Naive thymus-derived CD4-positive, alpha-beta T cell (primary cell): ENCODE measurements around the gene PCCA. TPM values are rescaled to one million over a fixed set of nuclear protein-coding genes. Genes with fewer than 3 reads are reported as not detected.

Experiments used
- ATAC-seq: fragments of 150-1000 bp; cut with Tn5 transposase; 2 replicates; pipeline ENCODE4 v1.10.0; 2021; ENCODE audit warnings: mild to moderate bottlenecking, moderate library complexity
- CTCF ChIA-PET: fragments of 350-600 bp; sonication (Branson Sonifier 250); formaldehyde crosslinking; loops from one replicate; lab custom pipeline; 2021; ENCODE audit warnings: antibody characterized with exemption; lab: Charles Lee
- POLR2A ChIA-PET: fragments of 350-600 bp; sonication (Branson Sonifier 250); formaldehyde crosslinking; loops from one replicate; lab custom pipeline; 2021; ENCODE audit warnings: antibody characterized with exemption, inconsistent platforms; lab: Charles Lee
- DNase-seq, 9 donors: peaks; one replicate each; pipeline versions ENCODE4 v3.0.0 to v3.0.0-alpha.2; 2020 to 2022; ENCODE audit warnings: mixed read lengths in 1 of 9
- H3K27ac ChIP-seq: one replicate; pipeline ENCODE4 v1.7.0; 2013; ENCODE audit warnings: mild to moderate bottlenecking, low read depth, low read length, moderate library complexity
- H3K27me3 ChIP-seq, 2 donors: one replicate each; pipeline ENCODE4 v1.7.0; 2013; ENCODE audit warnings: low read length in 2 of 2, mild to moderate bottlenecking in 2 of 2, moderate library complexity in 2 of 2; ENCODE audit not compliant: control insufficient read depth in 2 of 2, insufficient read depth in 2 of 2
- H3K36me3 ChIP-seq, 3 experiments: 1 replicate in 2 of 3; 2 replicates in 1 of 3; pipeline ENCODE4 v1.7.0; 2013; ENCODE audit warnings: low read length in 3 of 3, mild to moderate bottlenecking in 3 of 3, moderate library complexity in 1 of 3; ENCODE audit not compliant: insufficient read depth in 3 of 3, control insufficient read depth in 2 of 3
- H3K4me1 ChIP-seq, 2 donors: one replicate each; pipeline ENCODE4 v1.7.0; 2013; ENCODE audit warnings: low read length in 2 of 2, mild to moderate bottlenecking in 2 of 2, moderate library complexity in 1 of 2; ENCODE audit not compliant: control insufficient read depth in 2 of 2, insufficient read depth in 2 of 2
- H3K4me3 ChIP-seq: 2 replicates; pipeline ENCODE4 v1.7.0; 2013; ENCODE audit warnings: mild to moderate bottlenecking, low read length
- H3K9me3 ChIP-seq, 3 experiments: 1 replicate in 2 of 3; 2 replicates in 1 of 3; pipeline ENCODE4 v1.7.0; 2013; ENCODE audit warnings: low read length in 3 of 3; ENCODE audit not compliant: control insufficient read depth in 2 of 3
- H3K27ac Mint-ChIP-seq, 9 donors: one replicate each; pipeline ENCODE4 v1.8.0; 2020 to 2022; ENCODE audit warnings: mixed read lengths in 9 of 9, mild to moderate bottlenecking in 8 of 9, moderate library complexity in 5 of 9, inconsistent platforms in 2 of 9
- H3K27me3 Mint-ChIP-seq, 5 donors: one replicate each; pipeline ENCODE4 v1.8.0; 2021 to 2022; ENCODE audit warnings: mixed read lengths in 5 of 5, mild to moderate bottlenecking in 1 of 5
- H3K36me3 Mint-ChIP-seq, 5 donors: one replicate each; pipeline ENCODE4 v1.8.0; 2020 to 2022; ENCODE audit warnings: mixed read lengths in 5 of 5, mild to moderate bottlenecking in 3 of 5, inconsistent platforms in 1 of 5
- H3K4me1 Mint-ChIP-seq, 7 donors: one replicate each; pipeline ENCODE4 v1.8.0; 2020 to 2022; ENCODE audit warnings: mixed read lengths in 7 of 7, mild to moderate bottlenecking in 3 of 7, inconsistent platforms in 1 of 7
- H3K4me3 Mint-ChIP-seq, 10 donors: one replicate each; pipeline ENCODE4 v1.8.0; 2020 to 2022; ENCODE audit warnings: mild to moderate bottlenecking in 10 of 10, mixed read lengths in 10 of 10, moderate library complexity in 6 of 10, inconsistent platforms in 2 of 10
- H3K9me3 Mint-ChIP-seq, 11 donors: one replicate each; pipeline ENCODE4 v1.8.0; 2020 to 2022; ENCODE audit warnings: mixed read lengths in 11 of 11, mild to moderate bottlenecking in 4 of 11, inconsistent platforms in 1 of 11, moderate library complexity in 1 of 11
- intact Hi-C, 2 donors: fragments of 100-400 bp; cut with micrococcal nuclease; formaldehyde crosslinking; loops; one replicate each; pipeline ENCODE4 v1.15.1; 2023
- polyA plus RNA-seq, 2 donors: library from polyadenylated mRNA; unstranded; fragments of 300-500 nt; fragmentation: Illumina TruSeq; gene quantifications; one replicate each; pipeline ENCODE4 v1.2.3, GENCODE V29; 2021
- total RNA-seq, 6 experiments: library from RNA in 5 of 6; stranded (reverse) in 5 of 6; gene quantifications; 1 replicate in 5 of 6; 2 replicates in 1 of 6; pipeline ENCODE4 v1.2.3 and lab custom pipeline; 2021 to 2026

The PCCA gene
- total and polyA plus RNA-seq, 7 experiments from 2014 or later: 7.3 to 14.6 (median 11.3) TPM

DNA sequence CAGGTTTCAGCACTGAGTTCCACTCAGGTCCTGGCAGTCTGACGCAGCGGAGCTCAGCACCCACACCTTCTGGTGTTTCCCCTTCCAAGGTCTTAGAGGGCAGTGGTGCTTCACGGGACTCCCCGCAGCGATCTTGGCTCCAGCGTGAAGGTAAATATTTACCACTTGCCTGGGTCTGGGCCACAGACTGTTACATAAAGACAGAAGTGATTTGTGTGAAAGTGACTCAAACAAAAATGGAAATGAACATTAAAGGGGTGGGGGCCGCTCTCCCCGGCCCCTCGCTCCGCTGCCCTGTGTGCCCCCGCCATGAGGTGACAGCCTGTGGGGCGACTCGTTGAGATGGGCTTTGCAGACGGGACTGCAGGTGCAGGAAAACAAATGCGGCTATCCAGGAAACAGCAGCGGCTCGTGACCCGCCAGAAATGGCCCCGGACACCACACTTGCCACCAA lies 444.7 kb downstream of the PCCA start:
- Mint-ChIP-seq H3K4me3 (no peak overlapping the region), H3K27me3 (no peaks in the 10 kb centered on the region), H3K4me1 (peaks cover 1 to 24% (median 16%) of the 10 kb centered on the region in 7 donors), H3K9me3 (peaks cover 0 to 3% (median 0%) of the 10 kb centered on the region in 11 donors), H3K27ac (no peak overlapping the region), H3K36me3 (peaks cover 0 to 41% (median 4%) of the 10 kb centered on the region in 5 donors)
- Histone ChIP-seq H3K4me3 (no peak overlapping the region), H3K27me3 (no peaks in the 10 kb centered on the region), H3K9me3 (no peaks in the 10 kb centered on the region), H3K4me1 (peaks cover 0 to 20% of the 10 kb centered on the region in 2 donors), H3K36me3 (no peaks in the 10 kb centered on the region), H3K27ac (no peak overlapping the region)
- CTCF ChIA-PET: no interaction called here
- POLR2A ChIA-PET: no interaction called here
- intact Hi-C loops: no loop called here
- ATAC-seq: no peak
- no peak for DNase-seq

DNA sequence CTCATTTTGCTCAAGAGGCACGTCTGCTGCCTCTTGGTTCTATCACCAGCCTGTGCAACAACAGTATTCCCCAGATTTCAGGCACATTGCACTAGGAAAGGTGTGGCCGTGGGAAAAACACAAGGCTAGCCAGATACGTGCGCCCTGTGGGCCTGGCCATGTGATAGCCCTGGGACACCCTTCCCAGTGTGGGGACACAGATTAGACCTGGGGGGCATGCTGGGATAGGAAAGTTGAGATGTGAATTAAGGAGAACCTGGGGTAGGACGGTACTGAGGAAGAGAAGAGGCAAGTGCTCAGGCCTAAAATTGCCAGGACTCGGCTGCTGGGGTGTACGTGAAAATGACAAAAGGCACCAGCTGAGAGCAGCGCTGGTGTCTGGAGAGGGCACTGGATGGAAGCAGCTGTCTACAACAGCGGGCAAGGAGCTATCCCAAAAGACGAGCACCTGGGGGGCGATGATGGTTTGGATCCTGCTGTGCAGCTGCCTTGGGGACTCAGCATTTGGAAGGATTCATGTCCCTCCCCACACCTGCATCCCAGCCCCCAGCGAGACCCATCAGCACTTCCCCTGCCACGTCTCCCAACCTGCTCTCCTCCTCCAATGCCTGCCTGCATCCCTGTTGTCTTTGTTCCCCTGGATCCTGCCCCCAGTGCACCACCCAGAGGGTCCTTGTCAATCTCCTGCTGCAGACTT lies 445.4 kb downstream of the PCCA start:
- intact Hi-C loops: no loop called here
- peaks cover 0 to 34% (median 4%) of the 10 kb centered on the region in 5 donors for H3K36me3 Mint-ChIP-seq
- DNase-seq (no peak), ATAC-seq (no peak)
- H3K4me1 ChIP-seq: peaks cover 0 to 27% of the 10 kb centered on the region in 2 donors
- H3K9me3 Mint-ChIP-seq: peaks cover 0 to 3% (median 0%) of the 10 kb centered on the region in 11 donors
- no peaks in the 10 kb centered on the region for H3K36me3 ChIP-seq
- H3K27ac Mint-ChIP-seq: peak overlapping the region in 1 of 9 donors; percentile 65
- no peaks in the 10 kb centered on the region for H3K27me3 Mint-ChIP-seq
- no peak overlapping the region for H3K27ac ChIP-seq
- H3K4me3 ChIP-seq: no peak overlapping the region
- CTCF ChIA-PET: interaction anchor here (0.6 kb wide), 1 partner anchor 10 kb away, joined by 3 read pairs; no protein-coding TSS in a partner anchor
- POLR2A ChIA-PET: no interaction called here
- peaks cover 0 to 31% (median 22%) of the 10 kb centered on the region in 7 donors for H3K4me1 Mint-ChIP-seq
- no peak overlapping the region for H3K4me3 Mint-ChIP-seq
- H3K9me3 ChIP-seq: no peaks in the 10 kb centered on the region
- no peaks in the 10 kb centered on the region for H3K27me3 ChIP-seq

- Histone ChIP-seq H3K36me3 (no peaks in the 10 kb centered on the region), H3K4me1 (peaks cover 0 to 29% of the 10 kb centered on the region in 2 donors), H3K4me3 (no peak overlapping the region), H3K27me3 (no peaks in the 10 kb centered on the region), H3K9me3 (no peaks in the 10 kb centered on the region), H3K27ac (no peak overlapping the region)
- no peaks in the 10 kb centered on the region for H3K27me3 Mint-ChIP-seq
- no peak overlapping the region for H3K27ac Mint-ChIP-seq
- POLR2A ChIA-PET: no interaction called here
- no peak for ATAC-seq
- H3K4me3 Mint-ChIP-seq: no peak overlapping the region
- peaks cover 0 to 28% (median 4%) of the 10 kb centered on the region in 5 donors for H3K36me3 Mint-ChIP-seq
- DNase-seq: no peak
- CTCF ChIA-PET: interaction anchor here (0.6 kb wide), 1 partner anchor 10 kb away, joined by 3 read pairs; no protein-coding TSS in a partner anchor
- intact Hi-C loops: no loop called here
- H3K4me1 Mint-ChIP-seq: peaks cover 0 to 35% (median 25%) of the 10 kb centered on the region in 7 donors
- H3K9me3 Mint-ChIP-seq: peaks cover 0 to 3% (median 0%) of the 10 kb centered on the region in 11 donors
Observed at GRCh38 chr13:100534911-100535310, 446.0 kb downstream of the PCCA start.

DNA sequence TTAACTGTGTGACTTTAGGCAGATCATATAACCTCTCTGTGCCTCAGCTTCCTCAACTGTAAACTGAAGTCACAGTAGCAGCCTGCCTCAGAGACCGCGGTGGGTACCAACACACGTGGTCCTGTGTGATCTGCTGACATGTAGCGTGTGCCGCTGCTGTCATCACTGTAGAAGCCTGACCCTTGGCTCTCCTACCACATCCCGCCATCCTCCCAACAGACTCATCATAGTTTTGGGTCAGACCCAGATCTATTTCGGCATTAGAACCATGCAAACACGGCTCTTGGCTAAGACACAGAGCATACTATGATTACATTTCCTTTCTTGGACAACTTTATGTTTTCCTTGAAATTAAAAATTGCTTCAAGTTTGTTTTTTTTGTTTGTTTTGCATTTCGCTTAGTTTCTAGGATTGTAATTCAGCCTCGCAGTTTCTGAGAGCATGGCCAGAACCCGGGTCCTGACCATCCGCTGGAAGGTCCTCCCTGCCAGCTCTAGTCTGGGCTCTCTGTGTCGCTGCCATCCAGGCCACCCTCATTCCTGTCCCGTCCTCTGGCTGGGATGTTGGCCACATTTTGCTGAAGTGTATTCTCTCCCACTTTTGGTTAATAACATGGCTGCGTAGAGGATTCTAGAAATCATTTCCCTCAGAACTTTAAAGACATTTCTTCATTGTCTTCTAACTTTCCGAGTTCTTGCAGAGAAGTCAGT lies 446.7 kb downstream of the PCCA start:
- CTCF ChIA-PET: no interaction called here
- H3K4me3 Mint-ChIP-seq: no peak overlapping the region
- Histone ChIP-seq H3K4me3 (no peak overlapping the region), H3K27ac (no peak overlapping the region), H3K4me1 (peaks cover 0 to 29% of the 10 kb centered on the region in 2 donors), H3K9me3 (no peaks in the 10 kb centered on the region), H3K27me3 (no peaks in the 10 kb centered on the region), H3K36me3 (no peaks in the 10 kb centered on the region)
- H3K27me3 Mint-ChIP-seq: no peaks in the 10 kb centered on the region
- no peak for ATAC-seq
- peaks cover 1 to 24% (median 4%) of the 10 kb centered on the region in 5 donors for H3K36me3 Mint-ChIP-seq
- no peak overlapping the region for H3K27ac Mint-ChIP-seq
- POLR2A ChIA-PET: no interaction called here
- peaks cover 0 to 3% (median 0%) of the 10 kb centered on the region in 11 donors for H3K9me3 Mint-ChIP-seq
- intact Hi-C loops: no loop called here
- H3K4me1 Mint-ChIP-seq: peaks cover 0 to 42% (median 25%) of the 10 kb centered on the region in 7 donors
- DNase-seq: no peak

GRCh38 chr13:100536643-100537180 lies 447.8 kb downstream of the PCCA start:
- peaks cover 0 to 1% (median 0%) of the 10 kb centered on the region in 11 donors for H3K9me3 Mint-ChIP-seq
- H3K27me3 Mint-ChIP-seq: peaks cover 0 to under 1% (median 0%) of the 10 kb centered on the region in 5 donors
- H3K4me1 ChIP-seq: peaks cover 0 to 29% of the 10 kb centered on the region in 2 donors
- H3K9me3 ChIP-seq: no peaks in the 10 kb centered on the region
- H3K27ac Mint-ChIP-seq: peak overlapping the region in 4 of 9 donors; percentile 13 to 90 (median 64)
- DNase-seq (no peak), ATAC-seq (no peak)
- H3K4me3 Mint-ChIP-seq: peak overlapping the region in 4 of 10 donors; percentile 30 to 60 (median 46)
- no peak overlapping the region for H3K27ac ChIP-seq
- intact Hi-C loops: no loop called here
- H3K4me3 ChIP-seq: no peak overlapping the region
- no peaks in the 10 kb centered on the region for H3K27me3 ChIP-seq
- peaks cover under 1 to 17% (median 3%) of the 10 kb centered on the region in 5 donors for H3K36me3 Mint-ChIP-seq
- H3K4me1 Mint-ChIP-seq: peaks cover 0 to 51% (median 32%) of the 10 kb centered on the region in 7 donors
- ChIA-PET CTCF (interaction anchor here (0.7 kb wide), 1 partner anchor 21 kb away, joined by 3 read pairs; no protein-coding TSS in a partner anchor), POLR2A (no interaction called here)
- H3K36me3 ChIP-seq: no peaks in the 10 kb centered on the region

- Mint-ChIP-seq H3K27ac (peak overlapping the region in 5 of 9 donors; percentile 13 to 83 (median 65)), H3K4me3 (peak overlapping the region in 7 of 10 donors; percentile 16 to 72 (median 54)), H3K9me3 (peaks cover 0 to 1% (median 0%) of the 10 kb centered on the region in 11 donors), H3K27me3 (peaks cover 0 to 3% (median 0%) of the 10 kb centered on the region in 5 donors), H3K36me3 (peaks cover 0 to 16% (median 3%) of the 10 kb centered on the region in 5 donors), H3K4me1 (peaks cover 0 to 59% (median 36%) of the 10 kb centered on the region in 7 donors)
- Histone ChIP-seq H3K4me3 (no peak overlapping the region), H3K4me1 (peaks cover 0 to 33% of the 10 kb centered on the region in 2 donors), H3K9me3 (no peaks in the 10 kb centered on the region), H3K27me3 (no peaks in the 10 kb centered on the region), H3K36me3 (no peaks in the 10 kb centered on the region), H3K27ac (no peak overlapping the region)
- intact Hi-C loops: no loop called here
- ATAC-seq (no peak), DNase-seq (no peak)
- ChIA-PET CTCF (interaction anchor here (0.7 kb wide), 1 partner anchor 22 kb away, joined by 3 read pairs; no protein-coding TSS in a partner anchor), POLR2A (no interaction called here)
Observed at GRCh38 chr13:100537486-100537885, 448.6 kb downstream of the PCCA start.
